GM19397 (cell line): ENCODE data around the gene FAR2.
"Not testable (repeated sequence)": the region's sequence is repeated elsewhere in the genome, so short reads cannot be mapped to it uniquely, and the experiment has no call there.

Source experiments
- ATAC-seq: cut with Tn5 transposase; IDR thresholded peaks from one replicate; pipeline ENCODE4 v1.9.1; 2021; ENCODE audit warnings: mild to moderate bottlenecking, moderate library complexity; ENCODE audit not compliant: unreplicated experiment

FAR2 gene

DNA sequence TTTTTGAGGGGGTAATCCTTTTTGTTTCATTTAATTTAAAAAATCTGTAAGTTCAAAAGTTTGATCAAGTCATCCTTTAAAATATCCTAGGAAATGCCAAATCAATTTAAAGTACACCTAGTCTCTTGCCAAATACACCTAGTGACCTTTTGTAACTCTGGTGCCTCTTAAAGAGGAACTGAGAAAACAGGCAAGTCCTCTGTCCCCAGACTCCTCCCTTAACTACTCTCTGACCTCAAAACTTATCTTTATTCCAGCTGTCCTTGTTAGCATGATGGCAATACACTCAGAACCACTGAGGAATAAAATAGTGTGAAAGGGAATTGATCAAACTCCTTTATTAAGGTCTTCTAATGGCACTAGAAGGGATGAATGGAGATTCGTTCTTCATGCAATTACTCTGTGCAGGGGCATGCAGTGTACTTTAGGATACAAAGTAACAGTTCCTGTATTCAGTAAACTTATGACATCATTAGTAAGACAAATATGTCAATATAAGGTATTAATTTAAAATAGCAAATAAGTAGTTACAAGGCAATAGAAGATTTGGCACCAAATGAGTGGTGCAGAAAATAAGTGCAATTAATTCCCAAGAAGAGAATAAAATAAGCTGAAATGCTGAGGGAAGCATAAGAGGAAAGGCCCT lies 3.3 kb downstream of the FAR2 start:
- peak; percentile 57 for ATAC-seq

DNA sequence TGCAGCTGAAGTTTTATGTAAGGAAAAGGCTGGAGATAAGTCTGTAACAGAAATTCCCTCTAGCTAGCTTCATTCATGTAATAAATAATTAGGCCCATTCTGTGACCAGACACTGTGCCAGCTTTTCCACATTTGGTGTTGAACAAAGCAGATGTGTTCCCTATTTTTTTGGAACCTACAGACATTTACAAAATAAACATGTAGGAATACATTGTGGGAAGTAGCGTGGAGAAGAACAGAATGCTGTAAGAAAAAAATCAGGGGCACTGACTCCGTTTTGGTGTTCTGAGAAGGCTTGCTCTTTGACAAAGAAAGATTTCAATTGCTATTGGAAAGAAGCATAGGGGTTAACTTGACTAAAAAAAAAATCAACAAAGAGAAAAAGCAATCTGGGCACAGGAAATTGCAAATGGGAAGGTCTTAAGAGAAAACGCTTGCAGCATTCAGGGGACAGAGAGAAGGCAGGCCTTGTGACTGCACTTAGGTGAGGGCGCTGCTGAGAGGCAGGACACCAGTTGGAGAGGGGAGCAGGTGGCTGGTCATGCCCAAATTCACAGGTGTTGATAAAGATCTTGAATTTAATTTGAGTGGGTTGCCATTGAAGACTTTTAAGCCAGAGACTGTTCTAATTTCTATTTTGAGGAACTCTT lies 4.0 kb downstream of the FAR2 start:
- no peak for ATAC-seq

DNA sequence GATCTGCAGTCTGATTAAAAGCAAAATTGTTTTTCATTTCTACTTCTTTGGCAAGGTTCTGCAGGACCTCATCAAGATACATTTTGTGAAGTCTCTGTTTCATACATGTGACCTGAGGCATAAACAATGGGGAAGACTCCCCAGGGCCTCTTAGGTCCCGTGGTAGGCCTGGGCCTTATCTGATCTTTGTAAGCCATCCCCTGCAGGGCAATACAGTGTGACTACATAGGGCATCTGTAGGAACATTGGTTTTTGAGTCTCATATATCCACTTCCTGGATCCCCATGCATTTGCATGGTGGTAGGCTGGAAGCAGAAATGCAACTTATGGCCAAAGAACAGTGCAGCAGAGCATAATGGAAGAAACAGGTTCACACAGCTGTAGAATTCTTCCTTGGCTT lies 6.0 kb downstream of the FAR2 start:
- ATAC-seq: peak; percentile 40

DNA sequence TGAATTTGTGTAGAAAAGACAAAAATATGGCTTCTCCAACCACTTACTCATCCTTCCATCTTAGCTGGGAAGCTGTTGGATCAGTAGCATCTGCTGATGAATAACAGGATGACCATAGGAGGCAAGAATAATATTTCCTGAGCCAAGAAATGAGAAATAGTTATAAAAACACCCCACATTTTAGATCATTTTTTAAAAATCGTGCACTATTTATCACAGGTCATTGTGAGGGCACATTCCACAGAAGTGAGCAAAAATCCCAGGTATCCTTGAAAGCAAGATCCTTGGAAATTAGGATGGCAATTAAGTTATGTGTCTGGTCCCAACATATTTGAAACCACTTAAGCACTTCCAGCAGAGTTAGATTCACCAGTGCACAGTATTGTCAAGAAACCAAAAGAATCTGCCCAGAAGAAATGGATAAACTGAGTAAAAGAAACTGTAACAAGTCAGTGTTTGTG lies 8.4 kb downstream of the FAR2 start:
- no peak for ATAC-seq

DNA sequence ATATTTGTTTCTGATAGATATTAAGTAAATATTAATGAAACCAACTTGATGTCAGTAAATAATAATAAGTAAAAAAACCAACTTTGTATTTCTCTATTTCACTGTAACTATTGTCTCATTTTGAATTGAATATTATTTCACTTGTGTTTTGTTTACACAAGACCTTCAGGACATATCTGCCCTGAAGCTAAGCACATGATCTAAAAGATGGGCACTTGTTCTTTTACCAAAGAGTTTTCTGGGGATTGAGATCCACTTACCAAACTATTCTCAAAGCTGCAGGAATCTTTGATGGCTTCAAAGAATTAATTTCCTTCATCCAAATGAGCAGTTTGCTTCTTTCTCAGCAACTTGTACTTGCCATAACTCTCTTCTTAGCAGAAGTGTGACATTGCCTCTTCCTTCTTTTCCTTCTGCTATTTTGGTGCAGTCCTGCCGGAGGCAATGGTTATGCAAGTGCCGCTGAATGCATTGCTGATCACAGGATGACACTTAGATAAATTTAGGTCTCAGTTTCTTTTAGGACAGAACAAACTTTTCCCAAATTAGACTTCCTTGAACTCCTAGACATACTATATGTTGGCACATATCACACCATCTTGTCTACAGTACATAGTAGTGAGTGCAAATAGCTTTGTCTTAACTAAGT lies 9.2 kb downstream of the FAR2 start:
- ATAC-seq: no peak

DNA sequence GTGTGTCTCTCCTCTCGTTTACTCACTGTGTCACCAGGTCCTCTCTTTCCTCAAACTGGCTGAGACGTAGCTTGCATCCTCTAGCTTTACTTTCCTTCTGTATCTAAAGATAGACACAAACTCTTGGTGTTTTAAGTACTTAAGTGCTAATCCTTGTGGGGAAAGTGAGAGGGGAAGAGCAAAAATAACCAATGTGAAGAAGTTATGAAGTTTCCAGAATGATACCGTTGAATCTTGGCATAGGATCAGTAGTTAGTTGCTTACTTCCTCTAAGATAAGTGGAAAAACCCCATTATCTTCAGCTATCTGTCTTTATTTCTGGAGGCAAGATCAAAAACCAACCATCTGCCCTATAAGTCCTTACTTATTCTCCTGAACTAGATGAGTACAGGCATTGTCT lies 10.6 kb downstream of the FAR2 start:
- no peak for ATAC-seq

DNA sequence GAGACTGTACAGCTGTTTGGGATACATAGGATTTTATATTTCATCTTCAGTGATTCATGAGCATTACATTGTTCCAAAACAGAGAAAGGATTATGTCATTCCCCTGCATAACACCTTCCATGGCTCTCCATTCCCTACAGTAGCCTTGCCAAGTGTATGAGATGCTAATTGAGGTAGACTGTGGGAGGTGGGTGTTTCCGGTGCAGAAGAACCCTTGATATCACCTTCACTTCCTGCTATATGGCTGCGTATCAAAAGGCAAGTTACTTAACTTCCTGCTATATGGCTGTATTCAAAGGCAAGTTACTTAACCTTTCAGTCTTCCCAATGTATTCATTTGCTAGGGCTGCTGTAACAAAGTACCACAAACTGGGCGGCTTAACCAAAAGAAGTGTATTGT lies 11.2 kb downstream of the FAR2 start:
- no peak for ATAC-seq

DNA sequence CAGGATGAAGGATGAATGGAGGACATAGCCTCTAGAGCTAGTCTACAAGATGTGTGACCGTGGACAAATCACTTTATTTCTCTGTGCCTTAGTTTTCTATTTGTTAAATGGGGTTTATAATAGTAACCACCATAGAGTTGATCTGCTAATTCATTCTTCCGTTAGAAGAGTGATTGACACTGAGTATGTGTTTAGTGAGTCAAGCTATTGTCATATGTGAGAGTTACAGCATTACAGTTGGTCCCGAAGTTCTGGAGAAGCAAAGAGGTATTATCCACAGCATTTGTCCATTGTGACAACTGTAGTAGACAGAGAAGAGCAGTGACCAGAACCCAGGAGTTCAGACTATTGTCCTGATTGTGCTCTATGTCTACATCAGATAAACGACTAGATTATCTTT lies 14.1 kb downstream of the FAR2 start:
- no peak for ATAC-seq

DNA sequence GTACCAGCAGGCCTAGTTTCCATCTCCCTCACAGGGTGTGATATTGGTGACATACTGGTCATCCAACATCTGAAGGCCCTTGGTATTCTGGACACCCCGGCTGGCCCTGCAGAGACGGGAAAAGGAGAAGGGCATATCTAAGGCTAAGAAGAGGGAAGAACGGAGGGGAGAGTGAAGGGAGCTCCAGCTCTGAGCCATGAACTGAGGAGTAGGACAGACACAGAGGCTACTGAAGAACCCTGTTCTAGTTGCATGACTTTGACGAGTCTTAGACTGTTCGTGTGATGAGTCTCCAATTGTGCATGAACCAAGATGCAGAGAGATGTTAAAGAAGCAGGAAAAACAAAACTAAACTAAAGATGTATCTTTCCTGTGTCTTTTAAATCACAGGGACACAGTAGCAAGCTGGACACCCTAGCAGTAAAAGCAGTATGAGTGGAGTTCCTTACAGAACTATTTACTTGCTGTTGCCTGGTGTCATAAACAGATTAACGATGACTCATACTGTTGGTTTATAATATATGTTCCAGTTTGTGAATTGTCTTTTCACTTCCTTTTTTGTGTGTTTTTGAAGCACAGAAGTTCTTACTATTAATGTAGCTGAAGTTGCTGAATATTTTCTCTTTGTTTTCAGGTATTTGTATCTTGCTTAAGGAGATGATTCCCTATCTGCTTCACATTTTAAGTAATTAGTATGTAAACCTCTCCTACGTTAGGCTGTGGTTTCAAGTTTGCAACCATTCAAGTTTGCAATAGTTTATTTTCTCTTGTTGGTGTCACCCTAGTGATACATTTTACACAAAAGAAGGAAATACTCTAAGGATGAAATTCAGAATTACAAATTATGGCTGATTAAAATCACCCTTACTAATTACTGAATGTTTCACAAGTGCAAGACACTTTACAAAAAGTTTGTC lies 15.7 kb downstream of the FAR2 start:
- ATAC-seq: peak; percentile 98

DNA sequence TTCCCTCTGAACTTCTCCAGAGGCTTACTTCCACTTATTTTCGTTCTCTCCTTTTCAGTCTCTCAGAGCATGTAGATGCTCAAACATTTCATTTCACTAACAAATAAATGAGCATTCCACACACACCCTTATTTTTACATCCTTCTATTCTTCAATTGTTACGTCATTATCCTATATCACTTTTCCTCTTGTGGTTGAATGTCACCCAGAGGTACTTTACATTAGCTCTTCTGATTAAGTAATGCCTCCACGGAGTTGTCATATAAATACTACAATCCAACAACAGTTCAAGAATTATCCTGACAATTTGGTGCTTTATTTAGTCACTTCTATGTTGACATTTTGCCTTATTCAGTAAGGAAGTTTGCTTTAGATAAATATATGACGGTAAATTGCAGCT lies 18.4 kb downstream of the FAR2 start:
- no peak for ATAC-seq

DNA sequence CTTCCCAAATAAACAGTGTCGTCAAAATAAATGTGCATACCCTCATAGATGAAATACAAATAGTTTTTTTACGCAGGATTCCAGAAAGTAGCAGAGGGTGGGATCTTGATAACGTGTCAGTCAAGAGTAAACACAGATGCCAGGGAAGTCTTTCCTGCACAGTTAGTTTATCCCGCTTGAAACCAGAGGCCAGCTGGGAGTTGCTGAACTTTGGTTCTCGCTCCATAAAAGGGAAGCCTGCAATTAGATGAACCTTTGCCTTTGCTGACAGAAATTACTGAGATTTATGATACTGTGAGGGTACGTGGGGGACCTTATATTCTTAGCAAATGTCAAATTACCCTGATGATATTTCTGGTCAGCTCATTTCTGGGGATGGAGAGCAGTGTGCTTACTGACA lies 18.9 kb downstream of the FAR2 start:
- no peak for ATAC-seq

DNA sequence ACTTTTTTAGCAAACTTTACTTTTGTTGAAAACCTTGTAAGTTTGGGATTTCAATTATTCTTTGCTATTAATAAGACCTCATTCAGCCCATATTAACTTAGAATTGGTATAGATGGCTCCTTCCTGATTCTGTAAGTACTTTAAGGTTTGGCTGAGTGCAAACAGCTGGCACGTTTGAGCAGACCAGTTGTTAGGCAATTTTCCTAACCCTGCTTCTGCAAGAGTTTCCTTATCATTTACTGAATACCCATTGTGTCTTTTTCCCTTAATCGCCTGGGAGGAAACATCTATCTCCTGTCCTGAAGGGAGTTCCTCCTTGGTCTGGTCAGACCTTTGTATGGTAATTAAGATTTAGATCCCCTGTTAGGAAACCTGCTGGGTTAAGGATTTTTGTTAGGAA lies 20.9 kb downstream of the FAR2 start:
- ATAC-seq: not testable (repeated sequence)

DNA sequence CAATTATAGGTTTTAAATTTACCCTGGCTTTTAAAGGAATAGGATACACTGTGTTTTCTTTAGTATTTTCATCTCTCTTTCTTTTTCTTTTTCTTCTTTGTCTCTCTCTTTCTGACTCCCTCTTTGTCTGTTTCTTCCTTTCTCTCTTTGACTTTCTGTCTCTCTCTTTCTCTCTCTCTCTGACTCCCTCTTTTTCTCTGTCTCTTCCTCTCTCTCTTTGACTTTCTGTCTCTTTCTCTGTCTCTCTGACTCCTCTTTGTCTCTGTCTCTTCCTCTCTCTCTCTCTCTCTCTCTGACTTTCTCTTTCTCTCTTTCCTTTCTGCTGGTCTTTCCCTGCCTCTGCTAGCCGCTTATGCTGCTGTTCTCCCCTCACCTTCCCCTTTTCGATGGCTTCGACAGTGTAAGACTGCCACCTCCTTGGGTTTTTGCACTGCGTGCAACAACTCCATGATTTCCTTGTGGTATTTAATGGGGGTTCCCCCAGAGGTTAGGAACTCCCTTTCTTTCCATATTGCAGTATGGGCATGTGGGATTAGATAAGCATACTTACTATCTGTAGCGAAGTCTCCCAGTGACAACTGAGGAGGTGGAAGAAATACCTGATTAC lies 21.5 kb downstream of the FAR2 start:
- not testable (repeated sequence) for ATAC-seq

DNA sequence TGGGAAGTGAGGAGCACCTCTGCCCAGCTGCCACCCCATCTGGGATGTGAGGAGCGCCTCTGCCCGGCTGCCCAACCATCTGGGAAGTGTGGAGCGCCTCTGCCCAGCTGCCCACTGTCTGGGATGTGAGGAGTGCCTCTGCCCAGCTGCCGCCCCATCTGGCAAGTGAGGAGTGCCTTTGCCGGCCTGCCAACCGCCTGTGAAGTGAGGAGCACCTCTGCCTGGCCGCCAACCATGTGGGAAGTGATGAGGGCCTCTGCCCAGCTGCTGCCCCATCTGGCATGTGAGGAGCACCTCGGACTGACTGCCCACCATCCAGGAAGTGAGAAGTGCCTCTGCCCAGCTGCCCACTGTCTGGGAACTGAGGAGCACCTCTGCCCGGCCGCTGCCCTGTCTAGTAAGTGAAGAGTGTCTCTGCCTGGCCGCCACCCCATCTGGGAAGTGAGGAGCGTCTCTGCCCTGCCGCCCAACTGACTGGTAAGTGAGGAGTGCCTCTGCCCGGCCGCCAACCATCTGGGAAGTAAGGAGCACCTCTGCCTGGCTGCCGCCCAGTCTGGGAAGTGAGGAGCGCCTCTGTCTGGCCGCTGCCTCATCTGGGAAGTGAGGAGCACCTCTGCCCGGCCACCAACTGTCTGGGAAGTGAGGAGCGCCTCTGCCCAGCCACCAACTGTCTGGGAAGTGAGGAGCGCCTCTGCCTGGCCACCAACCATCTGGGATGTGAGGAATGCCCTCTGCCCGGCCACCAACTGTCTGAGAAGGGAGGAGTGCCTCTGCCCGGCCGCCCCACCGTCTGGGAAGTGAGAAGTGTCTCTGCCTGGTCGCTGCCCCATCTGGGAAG lies 22.6 kb downstream of the FAR2 start:
- no peak for ATAC-seq

DNA sequence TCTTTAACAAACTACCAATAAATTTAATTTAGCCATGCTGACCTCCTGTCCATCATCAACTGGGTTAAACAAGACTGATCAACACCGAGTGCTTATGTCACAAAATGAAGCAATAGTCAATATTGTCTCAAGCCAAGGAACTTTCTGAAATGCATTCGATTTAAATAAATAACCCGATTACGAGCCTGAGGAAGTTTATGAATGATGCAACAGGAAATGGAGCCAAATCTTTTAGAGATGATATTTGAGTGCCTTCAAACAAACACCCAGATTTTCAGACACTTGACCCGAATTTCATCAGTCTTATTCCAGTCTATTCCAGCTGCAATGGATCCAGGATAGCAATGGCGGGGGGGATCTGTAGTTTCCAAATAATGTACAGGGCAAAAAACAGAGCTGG lies 27.9 kb downstream of the FAR2 start:
- ATAC-seq: no peak

DNA sequence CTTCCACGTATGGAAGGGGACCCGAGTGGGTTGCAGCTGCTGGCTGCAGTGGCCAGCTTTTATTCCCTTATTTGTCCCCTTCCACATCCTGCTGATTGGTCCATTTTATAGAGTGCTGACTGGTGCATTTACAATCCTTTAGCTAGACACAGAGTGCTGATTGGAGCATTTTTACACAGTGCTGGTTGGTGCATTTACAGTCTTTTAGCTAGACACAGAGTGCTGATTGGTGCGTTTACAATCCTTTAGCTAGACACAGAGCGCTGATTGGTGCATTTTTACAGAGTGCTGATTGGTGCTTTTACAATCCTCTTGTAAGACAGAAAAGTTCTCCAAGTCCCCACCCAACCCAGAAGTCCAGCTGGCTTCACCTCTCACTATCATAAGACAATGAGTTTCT lies 33.2 kb downstream of the FAR2 start:
- ATAC-seq: not testable (repeated sequence)

DNA sequence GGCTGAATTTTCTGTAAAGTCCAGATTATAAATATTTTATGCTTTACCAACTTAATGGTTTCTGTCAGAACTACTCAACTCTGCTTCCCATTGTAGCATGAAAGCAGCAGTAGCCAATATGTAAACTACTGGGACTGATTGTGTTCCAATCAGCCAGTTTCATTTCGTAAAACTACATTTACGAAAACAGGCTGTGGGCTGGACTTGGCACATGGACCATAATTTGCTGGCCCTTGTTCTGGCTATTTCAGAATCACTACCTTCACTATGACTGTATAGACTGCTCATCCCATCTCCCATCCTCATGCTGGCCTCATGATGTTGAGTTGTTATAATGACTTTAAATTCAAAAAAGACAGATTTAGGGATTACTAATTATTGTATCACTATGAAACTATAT lies 38.7 kb downstream of the FAR2 start:
- no peak for ATAC-seq

DNA sequence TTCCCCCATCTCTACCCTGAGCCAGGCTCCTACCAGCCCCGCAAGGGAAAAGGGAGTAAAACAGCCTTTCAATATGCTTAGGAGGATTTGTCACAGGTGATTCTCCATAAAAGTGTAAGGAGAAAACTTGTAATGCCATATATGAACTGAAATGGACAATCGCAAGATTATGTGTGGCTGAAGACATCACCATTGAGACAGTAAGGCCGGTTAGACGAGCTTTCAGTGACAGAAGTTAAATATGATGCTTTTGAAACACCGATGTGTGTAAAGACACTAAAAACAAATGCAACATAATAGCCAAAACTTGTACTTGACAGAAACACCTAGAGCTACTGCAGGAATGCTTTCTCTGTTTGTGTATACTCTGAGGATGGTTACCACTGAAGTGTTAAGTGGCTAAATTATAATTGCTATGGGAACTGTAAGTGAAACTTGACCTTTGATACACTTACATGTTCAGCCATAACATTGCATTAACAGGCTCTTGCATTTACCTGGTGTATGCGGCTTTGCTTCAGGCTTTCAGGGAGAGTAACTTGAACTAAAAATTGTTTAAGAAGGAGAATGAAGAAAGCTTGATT lies 42.3 kb downstream of the FAR2 start:
- no peak for ATAC-seq

DNA sequence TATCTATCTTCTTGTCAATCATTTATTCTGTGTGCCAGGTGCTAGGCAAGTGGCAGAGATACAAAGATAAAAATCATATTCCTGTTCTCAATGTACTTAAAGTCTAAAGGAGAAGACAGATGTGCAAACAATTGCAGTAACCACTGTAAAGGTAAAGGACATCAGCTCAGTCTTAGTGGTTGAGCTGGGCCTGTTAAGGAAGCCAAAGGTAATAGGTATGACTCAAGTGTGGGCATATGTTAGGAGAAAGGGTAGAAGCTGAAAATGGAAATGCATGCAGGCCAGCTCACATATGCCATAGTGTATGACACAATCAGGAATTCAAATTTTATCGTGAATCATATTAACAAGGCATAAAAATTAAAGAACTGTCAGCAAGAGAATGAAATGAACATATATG lies 49.8 kb downstream of the FAR2 start:
- no peak for ATAC-seq

DNA sequence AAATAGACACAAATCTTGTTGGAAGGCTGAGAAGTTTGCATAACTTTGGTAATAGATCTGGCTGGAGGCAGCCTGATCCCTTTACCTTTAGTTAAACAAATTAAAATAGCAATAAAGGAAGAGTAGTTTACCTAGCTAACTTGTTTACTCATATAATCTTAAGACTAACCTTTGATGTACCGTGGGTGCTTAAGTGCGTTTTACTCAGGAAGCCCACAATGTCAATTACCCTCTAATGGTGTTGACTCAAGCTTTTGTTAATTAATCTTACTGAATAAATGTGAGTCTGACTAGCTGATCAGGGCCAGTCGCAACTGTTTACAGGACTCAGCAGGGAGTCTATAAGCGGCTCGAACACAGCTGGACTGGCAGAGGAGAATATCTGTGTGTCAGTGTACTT lies 51.5 kb downstream of the FAR2 start:
- ATAC-seq: no peak
